Middle frontal gyrus (tissue), 1 donor: Measurements from ENCODE around the gene YPEL3.
"Not testable (repeated sequence)": the region's sequence is repeated elsewhere in the genome, so short reads cannot be mapped to it uniquely, and the experiment has no call there.

Source experiments
- DNase-seq: peaks from one replicate; pipeline ENCODE4 v3.0.0-alpha.2; 2015; ENCODE audit warnings: low spot score; ENCODE audit errors: extremely low spot score

The YPEL3 gene

GRCh38 chr16:30096105-30096861, at the start of gene YPEL3:
Gene YPEL3 (minus strand): TSS chr16:30096213. CDS start chr16:30095482, 731 bp downstream.
- DNase-seq, result peak; percentile 85

- DNase-seq, result no peak
Observed at GRCh38 chr16:30145657-30146056, 49.6 kb upstream of the YPEL3 start.

GRCh38 chr16:30144917-30145316, 48.9 kb upstream of the YPEL3 start:
- DNase-seq, result no peak

GRCh38 chr16:30144017-30144416, 48.0 kb upstream of the YPEL3 start:
- DNase-seq, result no peak

- DNase-seq, result no peak
Observed at GRCh38 chr16:30143347-30143702, 47.3 kb upstream of the YPEL3 start.

- no peak for DNase-seq
Observed at GRCh38 chr16:30142672-30143346, 46.8 kb upstream of the YPEL3 start.

- no peak for DNase-seq
Observed at GRCh38 chr16:30141750-30142149, 45.7 kb upstream of the YPEL3 start.

- no peak for DNase-seq
Observed at GRCh38 chr16:30139583-30140481, 43.8 kb upstream of the YPEL3 start.

- DNase-seq, result no peak
Observed at GRCh38 chr16:30137897-30138296, 41.9 kb upstream of the YPEL3 start.

- DNase-seq, result no peak
Observed at GRCh38 chr16:30136971-30137605, 41.1 kb upstream of the YPEL3 start.

GRCh38 chr16:30132591-30132990, 36.6 kb upstream of the YPEL3 start:
- DNase-seq, result no peak

GRCh38 chr16:30131869-30132475, 36.0 kb upstream of the YPEL3 start:
- no peak for DNase-seq

- DNase-seq, result no peak
Observed at GRCh38 chr16:30127993-30128392, 32.0 kb upstream of the YPEL3 start.

- not testable (repeated sequence) for DNase-seq
Observed at GRCh38 chr16:30125690-30126089, 29.7 kb upstream of the YPEL3 start.

GRCh38 chr16:30124985-30125379, 29.0 kb upstream of the YPEL3 start:
- no peak for DNase-seq

GRCh38 chr16:30122604-30123160, 26.7 kb upstream of the YPEL3 start:
- no peak for DNase-seq

- DNase-seq, result no peak
Observed at GRCh38 chr16:30121741-30122571, 25.9 kb upstream of the YPEL3 start.

- no peak for DNase-seq
Observed at GRCh38 chr16:30120340-30121105, 24.5 kb upstream of the YPEL3 start.

GRCh38 chr16:30119428-30119827, 23.4 kb upstream of the YPEL3 start:
- DNase-seq, result peak; percentile 50
